HEK293 (cell line): Measurements from ENCODE around the gene BST1.

Experiments
- CTCF ChIA-PET: fragments of 350-600 bp; formaldehyde crosslinking; extraction: SDS; loops from one replicate; lab custom pipeline; 2021; ENCODE audit warnings: antibody characterized with exemption; lab: Yijun Ruan, JAX
- POLR2A ChIA-PET: fragments of 300-600 bp; formaldehyde crosslinking; extraction: SDS; loops from one replicate; lab custom pipeline; 2020; ENCODE audit warnings: antibody characterized with exemption, inconsistent platforms; lab: Yijun Ruan, JAX
- H3K27ac ChIP-seq: fragments of 200-500 bp; sonication (Bioruptor generic); 2 replicates; pipeline ENCODE4 v1.5.1; 2014; ENCODE audit warnings: low read depth, low read length, control low read depth, inconsistent platforms; ENCODE audit errors: extremely low read depth
- H3K36me3 ChIP-seq, 2 experiments: fragments of 200-500 bp in 1 of 2; sonication (Bioruptor generic) in 1 of 2; 1 replicate in 1 of 2; 2 replicates in 1 of 2; pipeline ENCODE4 v1.5.1; 2014 to 2017; ENCODE audit warnings: inconsistent platforms in 2 of 2, low read length in 2 of 2; ENCODE audit not compliant: control insufficient read depth in 2 of 2, insufficient read depth in 1 of 2
- H3K4me1 ChIP-seq: fragments of 200-500 bp; sonication (Bioruptor generic); 2 replicates; pipeline ENCODE4 v1.5.1; 2014; ENCODE audit warnings: mild to moderate bottlenecking, low read length, inconsistent platforms; ENCODE audit not compliant: control insufficient read depth, insufficient read depth
- H3K4me3 ChIP-seq: 2 replicates; pipeline ENCODE4 v1.5.1; 2011; ENCODE audit warnings: low read depth, mild to moderate bottlenecking, control low read depth, low read length, moderate library complexity
- H3K9me3 ChIP-seq: fragments of 200-500 bp; sonication (Bioruptor generic); 2 replicates; pipeline ENCODE4 v1.5.1; 2014; ENCODE audit warnings: low read depth, low read length, inconsistent platforms; ENCODE audit not compliant: control insufficient read depth, insufficient read depth
- MZF1 ChIP-seq: fragments of 450-650 bp; formaldehyde crosslinking; IDR thresholded peaks from 2 replicates; pipeline ENCODE4 v1.5.1; 2017; ENCODE audit warnings: missing biosample characterization, missing genetic modification characterization, borderline replicate concordance
- REPIN1 ChIP-seq: fragments of 450-650 bp; formaldehyde crosslinking; IDR thresholded peaks from 2 replicates; pipeline ENCODE4 v1.5.1; 2017; ENCODE audit warnings: missing biosample characterization, missing genetic modification characterization, low read depth
- TCF7L2 ChIP-seq: IDR thresholded peaks from 2 replicates; pipeline ENCODE4 v1.6.1; 2011; ENCODE audit warnings: low read depth, mild to moderate bottlenecking, inconsistent platforms, low read length, moderate library complexity, borderline replicate concordance
- WT1 ChIP-seq: fragments of 450-650 bp; formaldehyde crosslinking; IDR thresholded peaks from 2 replicates; pipeline ENCODE4 v1.5.1; 2016; ENCODE audit warnings: missing biosample characterization, missing genetic modification characterization
- ZBTB20 ChIP-seq: fragments of 450-650 bp; formaldehyde crosslinking; IDR thresholded peaks from 2 replicates; pipeline ENCODE4 v1.5.1; 2016; ENCODE audit warnings: missing biosample characterization, missing genetic modification characterization
- ZIC2 ChIP-seq: fragments of 450-650 bp; formaldehyde crosslinking; IDR thresholded peaks from 2 replicates; pipeline ENCODE4 v1.5.1; 2016; ENCODE audit warnings: missing biosample characterization, missing genetic modification characterization
- ZNF19 ChIP-seq: fragments of 450-650 bp; formaldehyde crosslinking; IDR thresholded peaks from 2 replicates; pipeline ENCODE4; 2016; ENCODE audit warnings: missing biosample characterization, missing genetic modification characterization, low read depth
- ZNF214 ChIP-seq: fragments of 450-650 bp; formaldehyde crosslinking; IDR thresholded peaks from 2 replicates; pipeline ENCODE4 v1.5.1; 2017; ENCODE audit warnings: missing biosample characterization, mild to moderate bottlenecking, missing genetic modification characterization, borderline replicate concordance
- ZNF530 ChIP-seq: fragments of 450-650 bp; formaldehyde crosslinking; IDR thresholded peaks from 2 replicates; pipeline ENCODE4 v1.5.1; 2016; ENCODE audit warnings: low read depth, missing biosample characterization, missing genetic modification characterization
- ZNF626 ChIP-seq: fragments of 450-650 bp; sonication (Bioruptor Pico); formaldehyde crosslinking; IDR thresholded peaks from 2 replicates; pipeline ENCODE4 v1.5.1; 2018; ENCODE audit warnings: missing biosample characterization, missing genetic modification characterization, inconsistent platforms
- ZNF677 ChIP-seq: fragments of 450-650 bp; IDR thresholded peaks from 2 replicates; pipeline ENCODE4 v1.5.0; 2018; ENCODE audit warnings: missing biosample characterization, mild to moderate bottlenecking, missing genetic modification characterization, moderate library complexity
- ZNF837 ChIP-seq: fragments of 450-650 bp; formaldehyde crosslinking; IDR thresholded peaks from 2 replicates; pipeline ENCODE4 v1.5.1; 2016; ENCODE audit warnings: missing biosample characterization, missing genetic modification characterization
- TF ChIP-seq, protein P1 (sequence below): fragments of 450-650 bp; formaldehyde crosslinking; IDR thresholded peaks from 2 replicates; pipeline ENCODE4 v1.5.1; 2017; ENCODE audit warnings: missing biosample characterization, missing genetic modification characterization
- TF ChIP-seq, protein P2 (sequence below): fragments of 450-650 bp; formaldehyde crosslinking; IDR thresholded peaks from 2 replicates; pipeline ENCODE4 v1.5.1; 2016; ENCODE audit warnings: missing biosample characterization, missing genetic modification characterization, borderline replicate concordance

Gene BST1

DNA sequence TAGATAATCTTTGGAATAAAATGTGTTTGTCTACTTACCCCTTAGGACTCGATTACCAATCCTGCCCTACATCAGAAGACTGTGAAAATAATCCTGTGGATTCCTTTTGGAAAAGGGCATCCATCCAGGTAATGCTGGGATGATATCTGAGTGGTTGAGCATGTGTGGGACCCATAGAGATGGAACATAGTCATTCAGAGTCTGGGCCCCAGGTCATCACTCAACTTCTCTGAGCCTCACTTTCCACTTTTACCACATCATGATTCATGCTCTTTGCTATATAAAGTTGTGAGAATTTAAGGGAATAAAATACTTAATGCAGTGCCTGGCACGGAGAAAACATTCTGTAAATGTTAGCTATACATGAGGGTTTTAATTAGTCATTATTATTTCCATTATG is 8.9 kb downstream of the BST1 start:
- Histone ChIP-seq H3K4me3 (no peak overlapping the region), H3K9me3 (no peaks in the 10 kb centered on the region), H3K36me3 (no peaks in the 10 kb centered on the region), H3K27ac (no peak overlapping the region), H3K4me1 (0 out of 2 replicates have a peak, but pooled peaks cover 3% of the 10 kb centered on the region)
- TF ChIP-seq REPIN1 (tag by site-specific recombination) (no peak), ZNF530 (no peak)
- CTCF ChIA-PET, result no interaction called here
- POLR2A ChIA-PET, result interaction anchor here (0.8 kb wide), 1 partner anchor 29 kb away, joined by 3 read pairs; no protein-coding TSS in a partner anchor

DNA sequence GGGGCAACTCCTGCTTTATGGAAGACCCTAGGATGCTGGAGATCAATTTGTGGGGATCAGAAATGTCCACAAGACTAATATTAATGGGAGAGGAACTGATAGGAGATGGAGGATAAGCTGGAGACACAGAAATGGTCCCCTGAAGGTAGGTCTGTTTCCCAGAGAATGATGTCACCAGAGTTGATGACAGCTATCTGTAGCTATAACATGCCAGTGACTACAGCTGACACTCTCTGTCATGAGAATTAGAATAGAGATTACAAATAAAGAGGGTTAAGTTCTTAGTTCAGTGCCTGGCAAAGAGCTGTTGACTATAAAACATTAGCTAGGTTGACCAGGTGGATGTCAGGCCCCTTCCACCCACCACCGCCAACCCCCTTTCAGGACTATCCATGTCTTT is 9.3 kb downstream of the BST1 start:
- ChIA-PET CTCF (no interaction called here), POLR2A (interaction anchor here (0.8 kb wide), 1 partner anchor 30 kb away, joined by 3 read pairs; no protein-coding TSS in a partner anchor)
- no peaks in the 10 kb centered on the region for H3K9me3 ChIP-seq
- no peak overlapping the region for H3K4me3 ChIP-seq
- no peaks in the 10 kb centered on the region for H3K36me3 ChIP-seq
- no peak overlapping the region for H3K27ac ChIP-seq
- 0 out of 2 replicates have a peak, but pooled peaks cover 2% of the 10 kb centered on the region for H3K4me1 ChIP-seq
- TF ChIP-seq ZNF837 (no peak), TCF7L2 (no peak), ZNF19 (tag by site-specific recombination) (no peak), ZNF214 (tag by site-specific recombination) (no peak), ZNF626 (tag by site-specific recombination) (no peak)
- TF ChIP-seq, protein P1, sequence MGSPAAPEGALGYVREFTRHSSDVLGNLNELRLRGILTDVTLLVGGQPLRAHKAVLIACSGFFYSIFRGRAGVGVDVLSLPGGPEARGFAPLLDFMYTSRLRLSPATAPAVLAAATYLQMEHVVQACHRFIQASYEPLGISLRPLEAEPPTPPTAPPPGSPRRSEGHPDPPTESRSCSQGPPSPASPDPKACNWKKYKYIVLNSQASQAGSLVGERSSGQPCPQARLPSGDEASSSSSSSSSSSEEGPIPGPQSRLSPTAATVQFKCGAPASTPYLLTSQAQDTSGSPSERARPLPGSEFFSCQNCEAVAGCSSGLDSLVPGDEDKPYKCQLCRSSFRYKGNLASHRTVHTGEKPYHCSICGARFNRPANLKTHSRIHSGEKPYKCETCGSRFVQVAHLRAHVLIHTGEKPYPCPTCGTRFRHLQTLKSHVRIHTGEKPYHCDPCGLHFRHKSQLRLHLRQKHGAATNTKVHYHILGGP (tag by site-specific recombination), result no peak
- TF ChIP-seq, protein P2, sequence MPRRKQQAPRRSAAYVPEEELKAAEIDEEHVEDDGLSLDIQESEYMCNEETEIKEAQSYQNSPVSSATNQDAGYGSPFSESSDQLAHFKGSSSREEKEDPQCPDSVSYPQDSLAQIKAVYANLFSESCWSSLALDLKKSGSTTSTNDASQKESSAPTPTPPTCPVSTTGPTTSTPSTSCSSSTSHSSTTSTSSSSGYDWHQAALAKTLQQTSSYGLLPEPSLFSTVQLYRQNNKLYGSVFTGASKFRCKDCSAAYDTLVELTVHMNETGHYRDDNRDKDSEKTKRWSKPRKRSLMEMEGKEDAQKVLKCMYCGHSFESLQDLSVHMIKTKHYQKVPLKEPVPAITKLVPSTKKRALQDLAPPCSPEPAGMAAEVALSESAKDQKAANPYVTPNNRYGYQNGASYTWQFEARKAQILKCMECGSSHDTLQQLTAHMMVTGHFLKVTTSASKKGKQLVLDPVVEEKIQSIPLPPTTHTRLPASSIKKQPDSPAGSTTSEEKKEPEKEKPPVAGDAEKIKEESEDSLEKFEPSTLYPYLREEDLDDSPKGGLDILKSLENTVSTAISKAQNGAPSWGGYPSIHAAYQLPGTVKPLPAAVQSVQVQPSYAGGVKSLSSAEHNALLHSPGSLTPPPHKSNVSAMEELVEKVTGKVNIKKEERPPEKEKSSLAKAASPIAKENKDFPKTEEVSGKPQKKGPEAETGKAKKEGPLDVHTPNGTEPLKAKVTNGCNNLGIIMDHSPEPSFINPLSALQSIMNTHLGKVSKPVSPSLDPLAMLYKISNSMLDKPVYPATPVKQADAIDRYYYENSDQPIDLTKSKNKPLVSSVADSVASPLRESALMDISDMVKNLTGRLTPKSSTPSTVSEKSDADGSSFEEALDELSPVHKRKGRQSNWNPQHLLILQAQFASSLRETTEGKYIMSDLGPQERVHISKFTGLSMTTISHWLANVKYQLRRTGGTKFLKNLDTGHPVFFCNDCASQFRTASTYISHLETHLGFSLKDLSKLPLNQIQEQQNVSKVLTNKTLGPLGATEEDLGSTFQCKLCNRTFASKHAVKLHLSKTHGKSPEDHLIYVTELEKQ (tag by site-specific recombination), result no peak

DNA sequence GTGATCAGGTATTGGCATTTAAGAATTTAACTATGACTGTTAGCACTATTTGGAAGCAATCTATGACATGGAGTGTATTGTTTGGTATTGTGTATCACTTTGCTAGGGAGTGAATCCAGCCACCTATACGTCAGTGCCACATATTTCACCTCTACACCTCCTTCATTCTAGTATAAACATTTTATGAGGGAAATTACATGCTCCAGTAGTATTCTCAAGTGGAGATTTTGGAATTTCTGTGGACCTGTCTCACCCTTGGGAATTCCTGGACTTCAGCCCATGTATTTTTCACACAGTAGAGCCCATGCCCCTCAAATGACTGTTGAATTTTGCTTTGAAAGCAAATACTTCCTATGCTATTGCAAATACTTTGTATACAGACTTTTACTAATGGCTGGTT is 11.3 kb downstream of the BST1 start:
- no peaks in the 10 kb centered on the region for H3K9me3 ChIP-seq
- TF ChIP-seq ZBTB20 (tag by site-specific recombination) (no peak), ZIC2 (no peak)
- no peaks in the 10 kb centered on the region for H3K36me3 ChIP-seq
- no peak overlapping the region for H3K27ac ChIP-seq
- no peaks in the 10 kb centered on the region for H3K4me1 ChIP-seq
- ChIA-PET CTCF (interaction anchor here (1.1 kb wide), 1 partner anchor 63 kb away, joined by 3 read pairs; no protein-coding TSS in a partner anchor), POLR2A (no interaction called here)
- no peak overlapping the region for H3K4me3 ChIP-seq

DNA sequence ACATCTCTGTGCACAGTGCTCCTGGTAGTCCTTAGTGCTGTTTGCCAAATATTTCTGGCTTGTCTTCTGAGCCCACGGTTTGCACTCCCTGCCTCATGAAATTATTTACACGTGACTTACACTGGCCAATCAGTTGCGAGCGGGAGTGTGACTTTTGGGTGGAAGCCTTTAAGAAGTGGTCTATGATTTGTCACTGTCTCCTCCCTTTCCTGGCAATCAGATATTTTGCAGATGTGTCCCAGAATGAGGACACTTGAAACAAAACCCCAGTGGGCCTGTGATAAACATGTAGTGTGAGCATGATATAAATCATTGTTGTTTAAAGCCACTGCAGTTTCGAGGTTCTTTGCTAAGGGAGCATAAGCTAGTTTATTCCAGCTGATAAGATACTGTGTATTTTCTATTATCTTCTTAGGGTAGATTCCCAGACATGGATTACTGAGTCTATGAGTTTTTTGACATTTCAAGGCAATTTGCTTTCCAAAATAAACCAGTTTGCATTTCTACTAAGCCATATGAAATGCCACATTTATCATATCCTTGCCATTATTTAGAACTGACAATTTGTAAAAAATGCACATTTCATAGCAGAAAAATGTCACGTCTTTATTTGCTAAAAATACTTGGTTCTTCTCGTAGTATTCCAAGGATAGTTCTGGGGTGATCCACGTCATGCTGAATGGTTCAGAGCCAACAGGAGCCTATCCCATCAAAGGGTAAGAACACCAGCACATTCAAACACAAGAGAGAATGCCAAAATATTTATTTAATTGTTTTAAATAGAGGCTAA is 12.0 kb downstream of the BST1 start:
- Histone ChIP-seq H3K9me3 (no peaks in the 10 kb centered on the region), H3K27ac (no peak overlapping the region), H3K36me3 (no peaks in the 10 kb centered on the region), H3K4me1 (no peaks in the 10 kb centered on the region), H3K4me3 (no peak overlapping the region)
- ChIA-PET CTCF (interaction anchor here (1.1 kb wide), 1 partner anchor 63 kb away, joined by 3 read pairs; no protein-coding TSS in a partner anchor), POLR2A (no interaction called here)
- no peak for TF ChIP-seq ZNF677 (tag by site-specific recombination)
- no peak for TF ChIP-seq WT1
- no peak for TF ChIP-seq MZF1 (tag by site-specific recombination)
